MG63 (cell line): ENCODE results near the gene FMN1. TPM values are rescaled to one million over a fixed set of nuclear protein-coding genes. Genes with fewer than 3 reads are reported as not detected.

ENCODE experiments used
- DNase-seq: peaks from one replicate; pipeline ENCODE4 v3.0.0-alpha.2; 2020
- H3K27me3 ChIP-seq: fragments of 250-450 bp; sonication (Bioruptor Pico); 2 replicates; pipeline ENCODE4 v1.5.1; 2020; ENCODE audit warnings: mild to moderate bottlenecking, moderate library complexity
- H3K36me3 ChIP-seq: fragments of 250-450 bp; sonication (Bioruptor Pico); 2 replicates; pipeline ENCODE4 v1.5.1; 2020; ENCODE audit warnings: mild to moderate bottlenecking, moderate library complexity
- H3K4me3 ChIP-seq: fragments of 250-450 bp; sonication (Bioruptor Pico); 2 replicates; pipeline ENCODE4 v1.5.1; 2020; ENCODE audit warnings: mild to moderate bottlenecking, moderate library complexity
- H3K9me3 ChIP-seq: fragments of 250-450 bp; sonication (Bioruptor Pico); 2 replicates; pipeline ENCODE4 v1.5.1; 2020; ENCODE audit warnings: mild to moderate bottlenecking, moderate library complexity
- total RNA-seq: library from RNA; depleted of rRNA; stranded (reverse); fragments of >200 nt; shearing (Covaris generic); gene quantifications from 2 replicates; pipeline ENCODE4 v1.2.3, GENCODE V29; 2014; ENCODE audit warnings: low replicate concordance

Gene FMN1
- total RNA-seq, 1 experiment from 2014 or later = 9.0 TPM

DNA sequence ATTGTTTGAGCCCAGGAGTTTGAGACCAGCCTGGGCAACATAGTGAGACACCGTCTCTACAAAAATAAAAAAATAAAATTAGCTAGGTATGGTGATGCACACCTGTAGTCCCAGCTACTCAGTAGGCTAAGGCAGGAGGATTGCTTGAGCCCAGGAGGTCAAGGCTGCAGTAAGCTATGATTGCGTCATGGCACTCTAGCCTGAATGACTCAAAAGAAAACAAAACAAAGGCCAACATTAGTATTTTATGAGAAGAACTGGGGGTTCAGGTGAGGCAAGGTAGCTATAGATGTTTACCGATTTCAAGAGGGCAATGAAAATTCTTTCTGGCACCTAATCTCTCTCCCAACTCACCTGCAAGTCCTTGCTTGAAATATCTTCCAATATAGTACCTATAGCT lies 399.5 kb downstream of the FMN1 start:
- H3K4me3 ChIP-seq = no peak overlapping the region
- no peaks in the 10 kb centered on the region for H3K27me3 ChIP-seq
- no peaks in the 10 kb centered on the region for H3K36me3 ChIP-seq
- no peaks in the 10 kb centered on the region for H3K9me3 ChIP-seq
- DNase-seq = no peak

DNA sequence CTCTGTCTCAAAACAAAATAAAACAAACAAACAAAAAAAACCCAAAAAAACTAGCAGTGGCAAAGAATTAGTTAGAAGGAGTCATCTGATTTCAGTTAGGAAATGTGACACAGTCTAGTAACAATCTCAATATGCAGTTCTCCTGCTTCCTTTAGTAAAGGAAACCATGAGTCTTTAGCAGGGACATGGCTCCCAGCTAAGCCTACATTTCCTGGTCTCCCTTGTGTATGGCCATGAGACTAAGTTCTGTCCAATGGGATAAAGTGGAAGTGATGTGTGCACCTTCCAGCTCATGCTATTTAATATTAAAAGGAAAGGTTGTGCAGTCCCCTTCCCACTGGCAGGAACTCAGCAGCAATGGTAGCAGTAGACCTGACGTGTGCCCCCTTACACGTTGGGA lies 402.1 kb downstream of the FMN1 start:
- H3K36me3 ChIP-seq = no peaks in the 10 kb centered on the region
- no peak for DNase-seq

DNA sequence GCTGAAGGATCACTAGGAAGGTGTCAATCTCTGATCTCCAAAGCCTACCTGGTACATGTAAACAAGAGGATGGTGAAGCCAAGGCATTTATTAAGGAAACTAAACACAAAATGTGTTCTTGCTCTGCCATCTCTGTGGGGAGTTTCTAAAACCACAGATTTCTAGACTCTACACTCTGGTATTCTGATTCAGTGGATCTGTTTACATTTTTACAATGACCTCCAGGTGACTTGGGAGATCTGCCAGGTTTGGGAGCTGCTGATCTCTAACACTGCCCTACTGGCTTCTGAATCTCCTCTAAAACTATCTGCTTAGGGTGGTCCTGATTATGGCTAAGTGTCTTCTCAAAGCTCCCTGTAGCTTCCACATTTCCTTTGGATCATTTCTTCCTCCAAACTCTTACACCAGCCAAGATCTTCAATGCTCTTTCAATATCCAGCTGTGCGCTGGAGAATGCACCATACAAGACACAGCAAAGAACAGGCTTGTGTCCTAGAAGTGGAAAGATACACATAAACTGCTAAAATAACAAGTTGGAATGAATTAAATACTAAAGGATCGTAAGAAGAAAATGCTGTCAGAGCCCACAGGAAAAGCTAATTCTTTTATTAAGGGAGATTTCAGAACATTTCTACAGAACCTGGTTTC lies 404.0 kb downstream of the FMN1 start:
- H3K27me3 ChIP-seq = no peaks in the 10 kb centered on the region
- no peak overlapping the region for H3K4me3 ChIP-seq
- no peaks in the 10 kb centered on the region for H3K36me3 ChIP-seq
- peak; percentile 9 for DNase-seq
- H3K9me3 ChIP-seq = no peaks in the 10 kb centered on the region

More for the DNA sequence above, 402.1 kb downstream of the FMN1 start:
- H3K27me3 ChIP-seq = no peaks in the 10 kb centered on the region
- H3K9me3 ChIP-seq = no peaks in the 10 kb centered on the region
- H3K4me3 ChIP-seq = no peak overlapping the region

DNA sequence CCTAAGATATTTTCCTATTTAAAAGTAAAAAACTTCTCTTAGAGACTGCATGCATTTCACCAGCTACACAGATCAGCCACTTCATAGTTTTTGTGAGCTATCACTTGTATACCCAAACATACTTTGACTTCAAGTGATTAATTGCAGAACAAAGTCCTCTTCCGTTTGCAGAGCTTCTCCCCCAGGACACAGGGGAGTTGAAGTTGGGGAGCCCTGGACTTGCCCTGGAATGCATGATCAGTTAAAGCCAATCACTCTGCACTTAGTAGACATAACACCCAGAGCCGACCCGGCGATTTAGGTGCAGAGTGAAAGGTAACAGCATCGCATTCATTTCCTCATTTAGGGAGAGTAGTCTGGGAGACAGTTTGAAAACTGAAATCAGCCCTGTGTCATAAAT lies 406.6 kb downstream of the FMN1 start:
- Histone ChIP-seq H3K27me3 (no peaks in the 10 kb centered on the region), H3K4me3 (no peak overlapping the region), H3K9me3 (no peaks in the 10 kb centered on the region), H3K36me3 (no peaks in the 10 kb centered on the region)
- no peak for DNase-seq

DNA sequence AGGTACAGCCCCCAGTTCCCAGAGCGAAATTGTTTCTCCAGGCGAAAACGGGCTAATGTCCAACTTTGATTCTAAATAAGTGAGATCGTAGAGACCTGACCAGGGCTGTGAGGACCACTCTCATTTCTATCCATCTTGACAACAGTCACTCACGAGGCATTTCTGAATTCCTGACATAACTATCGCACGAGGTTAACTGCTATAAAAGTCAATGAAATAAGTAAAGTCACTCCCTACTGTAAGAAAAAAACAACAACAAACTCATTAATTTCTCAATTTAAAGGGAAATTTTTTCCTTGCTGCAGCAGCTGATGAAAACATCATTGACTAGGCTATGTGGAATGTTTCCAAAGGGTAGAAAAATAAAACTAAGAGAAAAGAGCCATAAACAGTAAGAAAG lies 407.6 kb downstream of the FMN1 start:
- H3K4me3 ChIP-seq = no peak overlapping the region
- H3K27me3 ChIP-seq = no peaks in the 10 kb centered on the region
- no peaks in the 10 kb centered on the region for H3K36me3 ChIP-seq
- no peak for DNase-seq
- H3K9me3 ChIP-seq = no peaks in the 10 kb centered on the region

DNA sequence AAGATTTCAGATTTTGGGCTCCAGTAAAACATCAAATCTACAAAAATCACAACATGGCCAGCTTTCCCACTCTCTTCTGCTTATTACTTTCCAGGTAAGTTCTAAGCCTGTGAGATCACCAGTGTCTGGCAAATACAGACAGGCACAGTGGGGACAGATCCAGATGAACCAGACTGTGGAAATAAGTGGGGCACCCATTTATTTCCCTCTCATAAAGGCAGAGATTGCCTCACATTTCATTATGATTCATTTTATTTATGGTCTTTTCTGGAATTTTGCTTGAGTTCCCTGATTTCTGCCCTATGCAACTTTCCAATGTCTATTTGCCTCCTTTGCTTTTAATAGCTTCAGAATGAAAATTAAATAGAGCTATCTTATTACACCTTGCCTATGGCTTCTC lies 409.9 kb downstream of the FMN1 start:
- Histone ChIP-seq H3K9me3 (no peaks in the 10 kb centered on the region), H3K4me3 (no peak overlapping the region), H3K36me3 (no peaks in the 10 kb centered on the region), H3K27me3 (no peaks in the 10 kb centered on the region)
- DNase-seq = no peak

DNA sequence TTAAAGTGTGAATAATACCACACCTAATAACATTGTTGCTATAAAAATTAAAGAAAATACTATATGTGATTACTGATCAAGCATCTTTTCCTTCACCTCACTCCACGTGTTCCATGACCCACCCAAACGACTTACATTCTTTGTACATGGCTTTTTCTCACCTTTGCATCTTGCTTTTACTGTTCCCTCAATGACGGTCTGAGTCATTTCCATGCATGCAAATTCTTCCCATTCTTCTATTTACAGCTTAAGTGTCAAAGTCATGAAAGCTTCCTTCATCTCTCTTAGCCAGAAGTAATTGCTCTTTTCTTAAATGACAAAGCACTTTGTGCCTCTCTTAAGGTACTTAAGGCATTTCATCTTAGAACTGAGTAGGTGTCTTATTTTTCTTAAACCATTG lies 412.7 kb downstream of the FMN1 start:
- Histone ChIP-seq H3K9me3 (no peaks in the 10 kb centered on the region), H3K36me3 (no peaks in the 10 kb centered on the region), H3K27me3 (no peaks in the 10 kb centered on the region), H3K4me3 (no peak overlapping the region)
- no peak for DNase-seq

DNA sequence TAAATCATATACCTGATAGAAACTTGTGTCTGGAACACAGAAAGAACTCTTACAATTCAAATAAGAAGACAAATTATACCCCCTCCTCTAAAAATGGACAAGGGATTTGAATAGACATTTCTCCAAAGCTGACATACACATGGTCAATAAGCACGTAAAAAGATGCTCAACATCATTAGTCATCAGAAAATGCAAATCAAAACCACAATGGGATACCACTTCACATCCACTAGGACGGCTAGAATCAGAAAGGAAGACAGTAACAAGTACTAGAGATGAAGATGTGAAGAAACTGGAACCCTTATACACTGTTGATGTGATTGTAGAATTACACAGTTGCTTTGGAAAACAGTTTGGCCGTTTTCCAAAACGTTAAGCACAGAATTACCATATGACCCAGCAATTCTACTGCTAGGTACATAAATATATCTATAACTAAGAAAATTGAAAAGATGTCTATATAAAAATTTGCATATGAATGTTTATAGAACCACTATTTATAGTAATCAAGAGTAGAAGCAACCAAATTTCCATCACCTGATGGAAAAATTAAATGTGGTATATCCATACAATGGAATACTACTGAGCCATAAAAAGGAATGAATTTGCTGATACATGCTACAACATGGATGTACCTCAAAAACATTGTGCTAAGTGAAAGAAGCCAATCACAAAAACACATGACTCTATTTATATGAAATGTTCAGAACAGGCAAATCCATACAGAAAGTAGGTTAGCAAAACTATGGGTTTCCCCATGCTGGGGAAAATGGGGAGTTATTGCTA lies 415.9 kb downstream of the FMN1 start:
- Histone ChIP-seq H3K27me3 (no peaks in the 10 kb centered on the region), H3K9me3 (no peaks in the 10 kb centered on the region), H3K36me3 (no peaks in the 10 kb centered on the region), H3K4me3 (no peak overlapping the region)
- DNase-seq = no peak

DNA sequence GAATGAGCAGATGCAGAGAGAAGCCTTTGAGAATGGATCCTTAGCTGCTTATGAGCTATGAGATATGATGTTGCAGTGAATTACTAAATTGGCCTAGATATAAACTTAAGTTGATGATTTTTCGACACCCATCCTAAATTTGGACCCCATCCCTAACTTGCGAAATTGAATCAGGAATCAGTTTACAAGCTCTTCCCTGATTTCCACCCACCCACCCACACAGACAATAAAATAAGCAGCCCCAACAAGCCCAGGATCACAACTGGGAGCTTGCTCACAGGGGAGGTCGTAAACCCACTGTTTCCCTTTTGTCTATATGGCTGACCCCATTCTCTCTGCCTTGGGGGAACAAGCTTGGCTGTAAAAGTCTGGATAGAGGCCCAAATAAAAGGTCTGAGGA lies 419.4 kb downstream of the FMN1 start:
- Histone ChIP-seq H3K9me3 (no peaks in the 10 kb centered on the region), H3K27me3 (no peaks in the 10 kb centered on the region), H3K4me3 (no peak overlapping the region), H3K36me3 (no peaks in the 10 kb centered on the region)
- no peak for DNase-seq

DNA sequence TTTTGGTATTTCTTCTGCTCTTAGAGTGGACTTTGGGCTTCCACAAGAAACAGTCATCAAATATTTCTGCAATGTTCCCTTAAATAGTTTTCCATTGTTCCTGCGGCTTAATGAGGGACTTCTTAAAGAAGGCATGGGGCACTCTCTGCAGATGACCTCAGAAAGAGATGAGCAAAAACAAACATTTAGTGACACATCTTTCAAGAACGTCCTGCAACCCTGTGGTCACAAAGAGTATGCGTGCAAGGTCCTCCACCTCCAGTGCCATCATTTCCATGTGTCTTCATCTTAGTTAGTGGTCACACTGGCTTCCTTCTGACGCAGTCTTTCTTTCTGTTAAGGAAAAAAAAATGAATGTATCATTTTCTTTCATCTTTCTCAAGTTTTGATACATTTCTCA lies 420.5 kb downstream of the FMN1 start:
- H3K4me3 ChIP-seq = no peak overlapping the region
- no peaks in the 10 kb centered on the region for H3K9me3 ChIP-seq
- peak; percentile 3 for DNase-seq
- H3K36me3 ChIP-seq = no peaks in the 10 kb centered on the region
- no peaks in the 10 kb centered on the region for H3K27me3 ChIP-seq

DNA sequence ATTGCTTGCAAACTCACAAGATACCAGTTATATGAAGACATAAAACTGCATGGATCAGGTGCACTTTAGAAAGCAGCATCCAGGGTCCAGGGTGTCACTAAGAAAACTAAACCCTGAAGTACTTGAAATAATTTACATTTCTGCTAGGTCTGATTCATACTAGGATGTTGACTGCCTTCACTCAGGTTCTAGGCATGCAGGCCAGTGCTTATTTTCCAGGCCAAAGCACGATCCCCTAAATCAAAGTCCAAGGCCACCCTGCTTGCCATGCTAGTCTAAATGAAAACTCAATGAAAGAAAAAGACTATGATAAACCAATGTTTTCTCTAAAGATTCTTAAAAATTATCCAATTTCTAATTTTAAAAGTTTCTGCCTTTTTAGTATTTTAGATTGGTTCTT lies 427.3 kb downstream of the FMN1 start:
- no peak for DNase-seq
- no peak overlapping the region for H3K4me3 ChIP-seq
- no peaks in the 10 kb centered on the region for H3K36me3 ChIP-seq
- H3K27me3 ChIP-seq = no peaks in the 10 kb centered on the region
- H3K9me3 ChIP-seq = no peaks in the 10 kb centered on the region

DNA sequence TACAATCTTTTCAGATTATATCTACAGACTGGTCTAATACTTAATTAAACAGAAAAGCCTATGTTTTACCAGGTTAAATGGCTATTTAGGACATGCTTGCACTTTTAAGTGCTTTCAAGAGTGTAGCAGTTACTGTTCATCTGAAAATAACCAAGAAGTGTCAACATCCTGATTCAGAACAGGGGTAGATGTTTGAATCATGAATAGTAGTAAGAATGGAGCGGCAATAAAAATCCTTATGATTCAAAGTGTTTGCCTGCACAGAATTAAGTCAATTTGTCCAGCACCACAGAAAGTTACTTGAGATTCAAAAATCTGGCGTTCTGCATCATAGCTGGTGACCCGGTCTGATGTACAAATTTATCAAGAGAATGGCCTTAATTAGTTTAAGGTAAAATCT lies 428.4 kb downstream of the FMN1 start:
- no peaks in the 10 kb centered on the region for H3K9me3 ChIP-seq
- no peak for DNase-seq

DNA sequence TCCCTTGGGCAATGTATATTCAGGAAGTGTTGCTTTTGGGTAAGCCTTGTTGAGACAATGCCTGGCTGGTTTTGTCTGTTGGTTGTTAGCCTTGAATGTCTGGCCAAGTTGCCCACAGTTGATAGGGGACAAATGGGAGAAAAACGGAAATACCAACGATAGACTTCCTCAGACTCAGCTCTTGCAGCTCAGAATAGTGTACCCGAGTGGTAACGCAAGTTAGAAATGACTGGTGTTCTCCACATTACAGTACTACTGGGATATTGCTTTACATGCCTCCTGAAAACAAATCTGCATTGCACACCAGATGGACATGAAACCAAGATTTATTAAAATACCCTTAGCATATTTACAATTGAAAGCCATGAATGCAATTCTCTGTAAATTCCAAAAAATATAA lies 429.3 kb downstream of the FMN1 start:
- Histone ChIP-seq H3K27me3 (no peaks in the 10 kb centered on the region), H3K4me3 (no peak overlapping the region), H3K36me3 (no peaks in the 10 kb centered on the region), H3K9me3 (no peaks in the 10 kb centered on the region)
- DNase-seq = no peak

More for the DNA sequence above, 428.4 kb downstream of the FMN1 start:
- Histone ChIP-seq H3K4me3 (no peak overlapping the region), H3K27me3 (no peaks in the 10 kb centered on the region), H3K36me3 (no peaks in the 10 kb centered on the region)

DNA sequence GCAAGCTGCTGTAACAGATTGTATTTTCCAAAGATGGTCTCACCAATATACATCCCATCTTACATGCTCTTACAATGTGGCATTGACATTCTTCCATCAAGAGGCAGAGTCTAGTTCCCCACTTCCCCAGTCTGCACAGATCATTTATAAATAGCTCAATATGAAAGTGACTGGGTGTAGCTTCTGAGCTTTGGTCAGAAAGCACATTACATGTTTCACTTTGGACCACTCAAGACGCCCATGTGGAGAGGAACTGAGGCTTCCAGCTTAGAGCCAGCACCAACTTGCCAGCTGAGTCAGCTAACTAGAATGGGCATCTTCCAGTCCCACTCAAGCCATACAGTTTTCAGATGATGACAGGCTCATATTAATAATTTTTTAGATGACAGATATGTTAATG lies 431.2 kb downstream of the FMN1 start:
- Histone ChIP-seq H3K4me3 (no peak overlapping the region), H3K9me3 (no peaks in the 10 kb centered on the region), H3K36me3 (no peaks in the 10 kb centered on the region)

DNA sequence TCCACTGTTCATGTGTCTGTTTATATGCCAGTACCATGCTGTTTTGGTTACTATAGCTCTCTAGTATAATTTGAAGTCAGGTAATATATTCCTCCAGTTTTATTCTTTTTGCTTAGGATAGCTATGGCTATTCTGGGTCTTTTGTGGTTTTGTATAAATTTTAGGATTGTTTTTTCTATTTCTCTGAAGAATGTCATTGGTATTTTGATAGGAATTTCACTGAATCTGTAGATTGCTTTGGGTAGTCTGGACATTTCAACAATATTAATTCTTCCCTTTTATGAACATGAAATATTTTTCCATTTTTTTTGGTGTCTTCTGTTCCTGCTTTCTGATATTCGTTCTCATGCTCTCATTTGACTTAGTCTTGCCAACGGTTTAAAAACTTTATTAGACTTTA lies 437.1 kb downstream of the FMN1 start:
- Histone ChIP-seq H3K9me3 (no peaks in the 10 kb centered on the region), H3K4me3 (no peak overlapping the region), H3K27me3 (no peaks in the 10 kb centered on the region), H3K36me3 (no peaks in the 10 kb centered on the region)
- no peak for DNase-seq

More for the DNA sequence above, 431.2 kb downstream of the FMN1 start:
- no peak for DNase-seq
- no peaks in the 10 kb centered on the region for H3K27me3 ChIP-seq

DNA sequence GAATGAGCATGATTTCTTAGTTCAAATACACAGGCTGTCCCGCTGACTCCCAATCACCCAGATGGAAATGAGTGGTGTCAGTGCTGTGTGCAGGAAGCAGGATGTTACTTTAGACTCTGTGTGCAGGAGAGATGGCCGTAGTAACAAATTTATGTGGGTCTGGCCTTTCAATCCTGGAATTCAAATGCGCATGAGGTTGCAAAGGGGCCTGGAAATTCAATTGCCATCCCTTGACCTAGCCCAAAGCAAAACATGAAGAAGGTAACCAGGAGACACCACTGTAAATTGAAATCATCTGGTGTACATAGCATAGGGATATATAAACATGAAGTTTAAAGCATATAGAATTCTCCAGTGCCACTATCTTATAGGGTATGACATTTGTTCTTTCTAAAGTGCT lies 443.5 kb downstream of the FMN1 start:
- Histone ChIP-seq H3K27me3 (no peaks in the 10 kb centered on the region), H3K9me3 (no peaks in the 10 kb centered on the region; the same call in 1 of the 2 replicates), H3K4me3 (no peak overlapping the region), H3K36me3 (no peaks in the 10 kb centered on the region)
- no peak for DNase-seq

DNA sequence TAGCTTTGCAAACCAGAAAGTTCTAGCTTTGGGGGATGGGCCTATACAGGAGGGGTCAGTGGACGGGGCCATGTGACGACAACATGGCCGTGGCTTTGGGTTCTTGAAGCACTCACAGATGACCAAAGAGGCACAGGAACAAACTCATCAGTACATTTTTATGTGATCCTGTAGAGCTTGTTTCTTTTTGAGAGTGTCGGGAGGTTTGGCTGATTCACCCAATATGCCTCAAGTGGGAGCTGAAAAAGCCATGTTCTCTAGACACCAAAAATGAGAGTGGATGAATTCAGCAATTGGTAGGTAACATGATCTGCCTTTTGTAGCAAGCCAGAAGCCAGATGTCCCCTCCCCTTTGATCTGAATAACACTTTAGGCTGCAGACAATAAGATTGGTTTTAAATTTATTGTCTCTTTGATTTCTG lies 446.6 kb downstream of the FMN1 start:
- Histone ChIP-seq H3K27me3 (no peaks in the 10 kb centered on the region), H3K36me3 (no peaks in the 10 kb centered on the region), H3K4me3 (no peak overlapping the region), H3K9me3 (no peaks in the 10 kb centered on the region; the same call in 1 of the 2 replicates)
- no peak for DNase-seq
